C4-2B (cell line): ENCODE results near the gene PXN.

Experiments
- ZFX ChIP-seq: fragments of 450-650 bp; IDR thresholded peaks from 2 replicates; pipeline ENCODE4 v1.6.1; 2017
- TF ChIP-seq, protein P1 (sequence below): fragments of 450-650 bp; conservative IDR thresholded peaks from 2 replicates; pipeline ENCODE4 v1.5.1; 2017; ENCODE audit warnings: mild to moderate bottlenecking

DNA sequence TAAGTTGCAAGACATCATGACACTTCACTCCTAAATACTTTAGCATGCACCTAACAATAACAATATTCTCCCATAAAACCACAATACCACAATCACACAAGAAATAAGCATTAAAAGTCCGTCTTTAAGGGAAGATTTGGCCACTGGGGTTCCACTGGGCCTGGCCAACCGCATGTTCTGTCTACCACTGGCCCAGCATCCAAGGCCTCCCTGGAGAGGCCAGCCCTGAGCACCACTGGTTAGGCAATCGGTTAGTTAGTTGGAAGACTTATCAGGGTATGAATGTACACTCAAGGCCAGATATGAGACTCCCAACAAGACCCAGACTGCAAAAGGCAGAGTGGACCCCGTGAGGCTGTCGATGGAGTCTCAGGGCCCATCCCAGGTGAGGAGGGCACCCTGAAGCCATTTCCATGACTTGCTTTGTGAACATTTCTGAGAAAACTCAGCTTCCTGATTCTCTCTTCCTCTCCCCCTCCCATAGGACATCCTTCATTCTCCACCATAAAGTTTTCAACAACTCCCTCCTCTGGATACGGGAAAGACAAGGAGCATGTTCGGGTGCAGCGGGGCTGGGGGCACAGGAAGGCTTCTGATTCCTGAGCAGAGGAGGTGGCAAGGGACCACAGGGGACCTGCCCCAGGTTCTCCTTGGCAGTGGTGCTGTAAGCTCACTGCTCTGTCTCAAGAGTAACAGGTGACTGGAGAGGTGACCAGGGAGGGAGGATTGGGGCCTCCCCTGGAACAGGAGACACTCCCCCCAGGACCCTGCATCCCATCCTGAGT, 5.9 kb downstream of the PXN start:
- TF ChIP-seq, protein P1, sequence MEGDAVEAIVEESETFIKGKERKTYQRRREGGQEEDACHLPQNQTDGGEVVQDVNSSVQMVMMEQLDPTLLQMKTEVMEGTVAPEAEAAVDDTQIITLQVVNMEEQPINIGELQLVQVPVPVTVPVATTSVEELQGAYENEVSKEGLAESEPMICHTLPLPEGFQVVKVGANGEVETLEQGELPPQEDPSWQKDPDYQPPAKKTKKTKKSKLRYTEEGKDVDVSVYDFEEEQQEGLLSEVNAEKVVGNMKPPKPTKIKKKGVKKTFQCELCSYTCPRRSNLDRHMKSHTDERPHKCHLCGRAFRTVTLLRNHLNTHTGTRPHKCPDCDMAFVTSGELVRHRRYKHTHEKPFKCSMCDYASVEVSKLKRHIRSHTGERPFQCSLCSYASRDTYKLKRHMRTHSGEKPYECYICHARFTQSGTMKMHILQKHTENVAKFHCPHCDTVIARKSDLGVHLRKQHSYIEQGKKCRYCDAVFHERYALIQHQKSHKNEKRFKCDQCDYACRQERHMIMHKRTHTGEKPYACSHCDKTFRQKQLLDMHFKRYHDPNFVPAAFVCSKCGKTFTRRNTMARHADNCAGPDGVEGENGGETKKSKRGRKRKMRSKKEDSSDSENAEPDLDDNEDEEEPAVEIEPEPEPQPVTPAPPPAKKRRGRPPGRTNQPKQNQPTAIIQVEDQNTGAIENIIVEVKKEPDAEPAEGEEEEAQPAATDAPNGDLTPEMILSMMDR: no peak
- TF ChIP-seq ZFX: no peak
